Measurements from ENCODE around the gene ELAVL1. TPM values are rescaled to one million over a fixed set of nuclear protein-coding genes. Genes with fewer than 3 reads are reported as not detected.
A peak's percentile ranks its signal among the peaks of the same experiment; 100 is the strongest.

ELAVL1 gene
- total RNA-seq, 1 donor from 2014 or later, result 122 TPM

DNA sequence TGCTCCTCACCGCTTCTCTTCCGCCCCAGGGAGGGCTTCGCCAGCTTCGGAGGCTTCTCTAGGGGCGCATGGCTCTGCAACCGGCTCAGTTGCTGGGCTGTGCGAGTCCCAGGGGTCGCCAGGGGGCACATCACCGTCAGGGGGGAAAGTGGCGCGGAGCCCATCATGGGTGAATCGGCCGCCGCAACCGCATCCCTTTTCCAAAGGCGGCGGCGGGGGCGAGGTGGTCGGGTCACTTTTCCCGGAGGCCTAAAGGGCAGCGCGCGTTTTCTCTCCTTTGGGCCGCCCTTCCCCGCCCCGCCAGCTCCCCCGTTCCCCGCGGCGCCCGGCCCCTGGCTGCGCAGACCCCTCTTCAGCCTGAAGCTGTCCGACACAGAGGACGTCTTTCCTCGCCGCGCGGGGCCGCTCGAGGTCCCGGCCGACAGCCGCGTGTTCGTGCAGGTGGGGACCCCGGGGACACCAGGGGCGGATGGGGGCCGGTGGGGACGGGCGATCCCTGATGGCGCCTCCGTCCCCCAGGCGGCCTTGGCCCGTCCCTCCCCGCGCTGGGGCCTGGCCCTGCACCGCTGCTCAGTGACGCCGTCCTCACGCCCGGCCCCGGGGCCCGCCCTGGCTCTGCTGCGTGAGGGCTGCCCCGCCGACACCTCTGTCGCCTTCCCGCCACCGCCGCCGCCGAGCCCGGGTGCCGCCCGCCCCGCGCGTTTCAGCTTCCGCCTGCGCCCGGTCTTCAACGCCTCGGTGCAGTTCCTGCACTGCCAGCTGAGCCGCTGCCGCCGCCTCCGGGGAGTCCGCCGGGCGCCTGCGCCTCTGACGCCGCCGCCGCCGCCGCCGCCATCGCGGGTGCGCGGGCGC is 89.1 kb downstream of the ELAVL1 start:
- peak; percentile 68 for DNase-seq
- H3K36me3 Mint-ChIP-seq (ENCODE audit: unreplicated experiment), result no peaks in the 10 kb centered on the region
- H3K4me1 Mint-ChIP-seq (ENCODE audit: low read depth, unreplicated experiment), result peaks cover 2% of the 10 kb centered on the region
- H3K9me3 Mint-ChIP-seq (ENCODE audit: unreplicated experiment), result peaks cover 4% of the 10 kb centered on the region
- peaks cover 18% of the 10 kb centered on the region for H3K27me3 Mint-ChIP-seq (ENCODE audit: unreplicated experiment)
- TF ChIP-seq, protein P1, sequence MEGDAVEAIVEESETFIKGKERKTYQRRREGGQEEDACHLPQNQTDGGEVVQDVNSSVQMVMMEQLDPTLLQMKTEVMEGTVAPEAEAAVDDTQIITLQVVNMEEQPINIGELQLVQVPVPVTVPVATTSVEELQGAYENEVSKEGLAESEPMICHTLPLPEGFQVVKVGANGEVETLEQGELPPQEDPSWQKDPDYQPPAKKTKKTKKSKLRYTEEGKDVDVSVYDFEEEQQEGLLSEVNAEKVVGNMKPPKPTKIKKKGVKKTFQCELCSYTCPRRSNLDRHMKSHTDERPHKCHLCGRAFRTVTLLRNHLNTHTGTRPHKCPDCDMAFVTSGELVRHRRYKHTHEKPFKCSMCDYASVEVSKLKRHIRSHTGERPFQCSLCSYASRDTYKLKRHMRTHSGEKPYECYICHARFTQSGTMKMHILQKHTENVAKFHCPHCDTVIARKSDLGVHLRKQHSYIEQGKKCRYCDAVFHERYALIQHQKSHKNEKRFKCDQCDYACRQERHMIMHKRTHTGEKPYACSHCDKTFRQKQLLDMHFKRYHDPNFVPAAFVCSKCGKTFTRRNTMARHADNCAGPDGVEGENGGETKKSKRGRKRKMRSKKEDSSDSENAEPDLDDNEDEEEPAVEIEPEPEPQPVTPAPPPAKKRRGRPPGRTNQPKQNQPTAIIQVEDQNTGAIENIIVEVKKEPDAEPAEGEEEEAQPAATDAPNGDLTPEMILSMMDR (IDR thresholded peaks at IDR 0.05; ENCODE audit: partially characterized antibody, unreplicated experiment), result no peak
- H3K4me3 Mint-ChIP-seq (ENCODE audit: unreplicated experiment), result no peak overlapping the region
- no peak overlapping the region for H3K27ac Mint-ChIP-seq (ENCODE audit: unreplicated experiment)

DNA sequence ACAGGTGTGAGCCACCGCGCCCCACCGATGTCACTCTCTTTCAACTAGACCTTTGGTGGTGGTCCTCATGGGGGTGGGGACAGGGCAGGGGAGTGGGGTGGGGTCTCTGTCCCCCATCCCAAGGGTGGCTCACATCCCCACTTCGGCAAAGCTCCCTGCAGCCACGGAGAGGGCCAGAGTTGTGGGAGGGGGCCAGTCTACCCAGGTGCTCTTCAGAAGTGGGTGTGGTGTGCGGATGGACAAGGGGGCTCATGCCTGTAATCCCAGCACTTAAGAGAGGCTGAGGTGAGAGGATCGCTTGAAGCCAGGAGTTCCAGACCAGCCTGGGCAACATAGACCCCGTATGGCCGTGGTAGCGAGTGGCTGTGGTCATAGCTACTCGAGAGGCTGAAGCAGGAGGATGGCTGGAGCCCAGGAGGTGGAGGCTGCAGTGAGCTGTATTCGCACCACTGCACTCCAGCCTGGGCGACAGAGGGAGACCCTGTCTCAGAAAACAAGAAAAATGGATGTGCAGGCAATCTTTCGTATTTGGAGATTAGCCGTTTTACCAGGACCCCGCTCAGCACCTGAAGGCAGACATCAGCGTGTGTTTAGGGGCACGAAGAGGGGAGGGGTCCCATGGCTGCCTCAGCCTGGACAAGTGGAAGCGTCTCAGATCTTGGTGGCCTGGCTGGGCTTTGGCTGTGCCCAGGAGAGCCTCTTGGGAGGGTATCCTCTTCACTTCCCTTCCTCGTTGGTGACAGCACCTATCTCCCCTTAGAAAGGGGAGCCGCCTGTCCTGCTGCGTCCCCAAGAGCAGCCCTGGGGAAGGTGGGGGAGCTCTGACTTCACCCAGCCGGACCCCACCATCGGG is 90.0 kb downstream of the ELAVL1 start:
- TF ChIP-seq, protein P1 (IDR thresholded peaks at IDR 0.05; ENCODE audit: partially characterized antibody, unreplicated experiment), result no peak
- DNase-seq, result peak; percentile 14
- Mint-ChIP-seq H3K4me3 (ENCODE audit: unreplicated experiment) (peak overlapping the region; percentile 75), H3K4me1 (ENCODE audit: low read depth, unreplicated experiment) (peaks cover 2% of the 10 kb centered on the region), H3K27ac (ENCODE audit: unreplicated experiment) (no peak overlapping the region), H3K27me3 (ENCODE audit: unreplicated experiment) (peaks cover 18% of the 10 kb centered on the region), H3K36me3 (ENCODE audit: unreplicated experiment) (no peaks in the 10 kb centered on the region), H3K9me3 (ENCODE audit: unreplicated experiment) (peaks cover 2% of the 10 kb centered on the region)

DNA sequence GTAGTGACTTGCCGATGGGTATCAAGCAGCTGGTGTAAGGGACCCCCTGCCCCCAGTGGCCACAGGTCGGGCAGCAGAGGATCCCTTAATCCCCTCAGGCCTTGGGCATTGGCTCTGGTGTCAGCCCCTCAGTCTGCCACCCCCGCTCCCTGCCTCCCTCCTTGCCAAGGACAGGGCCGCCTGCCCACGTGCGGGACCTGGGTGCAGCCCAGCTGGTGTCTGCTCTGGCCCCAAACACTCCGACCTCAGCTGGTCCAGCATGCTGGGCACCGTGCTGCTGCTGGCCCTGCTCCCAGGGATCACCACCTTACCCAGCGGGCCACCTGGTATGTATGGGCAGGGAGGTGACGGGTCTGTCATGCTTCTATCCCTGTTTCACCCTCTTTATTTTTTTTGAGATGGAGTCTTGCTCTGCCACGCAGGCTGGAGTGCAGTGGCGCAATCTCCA is 90.8 kb downstream of the ELAVL1 start, which contains the start of gene TGFBR3L:
Gene TGFBR3L, plus strand, starts transcription at position 233 of the 448 bp plus-strand sequence.
- H3K27ac Mint-ChIP-seq (ENCODE audit: unreplicated experiment), result no peak within 1 kb of the TSS
- TF ChIP-seq, protein P1 (IDR thresholded peaks at IDR 0.05; ENCODE audit: partially characterized antibody, unreplicated experiment), result no peak
- H3K36me3 Mint-ChIP-seq (ENCODE audit: unreplicated experiment), result no peaks in the 10 kb centered on the region
- peaks cover 2% of the 10 kb centered on the region for H3K4me1 Mint-ChIP-seq (ENCODE audit: low read depth, unreplicated experiment)
- peak; percentile 8 for DNase-seq
- peaks cover 2% of the 10 kb centered on the region for H3K9me3 Mint-ChIP-seq (ENCODE audit: unreplicated experiment)
- H3K27me3 Mint-ChIP-seq (ENCODE audit: unreplicated experiment), result peaks cover 18% of the 10 kb centered on the region
- H3K4me3 Mint-ChIP-seq (ENCODE audit: unreplicated experiment), result peak within 1 kb of the TSS; percentile 75

DNA sequence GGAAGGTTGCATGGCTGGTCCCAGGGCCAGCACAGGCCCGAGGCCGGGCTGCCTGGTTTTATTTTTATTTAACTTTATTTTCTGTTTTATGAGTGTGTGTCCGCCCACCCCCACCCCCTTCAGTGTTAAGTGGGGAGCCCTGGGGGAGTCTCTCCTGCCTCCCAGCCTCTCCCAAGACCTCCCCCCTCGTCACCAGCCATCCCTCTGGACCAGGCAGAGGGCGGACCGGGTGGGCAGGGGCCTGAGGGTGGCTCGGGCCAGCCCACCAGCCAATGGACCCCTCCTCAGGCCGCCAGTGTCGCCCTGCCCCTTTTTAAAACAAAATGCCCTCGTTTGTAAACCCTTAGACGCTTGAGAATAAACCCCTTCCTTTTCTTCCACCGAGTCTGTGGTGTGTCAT is 91.3 kb downstream of the ELAVL1 start:
- DNase-seq, result peak; percentile 12
- H3K27ac Mint-ChIP-seq (ENCODE audit: unreplicated experiment), result no peak overlapping the region
- H3K4me1 Mint-ChIP-seq (ENCODE audit: low read depth, unreplicated experiment), result peaks cover 2% of the 10 kb centered on the region
- TF ChIP-seq, protein P1 (IDR thresholded peaks at IDR 0.05; ENCODE audit: partially characterized antibody, unreplicated experiment), result no peak
- H3K9me3 Mint-ChIP-seq (ENCODE audit: unreplicated experiment), result peaks cover 2% of the 10 kb centered on the region
- H3K36me3 Mint-ChIP-seq (ENCODE audit: unreplicated experiment), result no peaks in the 10 kb centered on the region
- H3K27me3 Mint-ChIP-seq (ENCODE audit: unreplicated experiment), result peaks cover 18% of the 10 kb centered on the region
- H3K4me3 Mint-ChIP-seq (ENCODE audit: unreplicated experiment), result no peak overlapping the region
